ENCODE data around the gene PSTK.

Gene PSTK

GRCh38 chr10:123016228-123016627 is 36.0 kb downstream of the PSTK start:
- DNase-seq (ENCODE audit: low read depth, low spot score): no peak
- no peak overlapping the region for H3K4me3 ChIP-seq (ENCODE audit: low read length)

GRCh38 chr10:123017421-123018165 is 37.4 kb downstream of the PSTK start:
- H3K4me3 ChIP-seq (ENCODE audit: low read length): no peak overlapping the region
- DNase-seq (ENCODE audit: low read depth, low spot score): no peak

- H3K4me3 ChIP-seq (ENCODE audit: low read length): no peak overlapping the region
- no peak for DNase-seq (ENCODE audit: low read depth, low spot score)
These were observed 38.3 kb downstream of the PSTK start for GRCh38 chr10:123018531-123018930.

DNA sequence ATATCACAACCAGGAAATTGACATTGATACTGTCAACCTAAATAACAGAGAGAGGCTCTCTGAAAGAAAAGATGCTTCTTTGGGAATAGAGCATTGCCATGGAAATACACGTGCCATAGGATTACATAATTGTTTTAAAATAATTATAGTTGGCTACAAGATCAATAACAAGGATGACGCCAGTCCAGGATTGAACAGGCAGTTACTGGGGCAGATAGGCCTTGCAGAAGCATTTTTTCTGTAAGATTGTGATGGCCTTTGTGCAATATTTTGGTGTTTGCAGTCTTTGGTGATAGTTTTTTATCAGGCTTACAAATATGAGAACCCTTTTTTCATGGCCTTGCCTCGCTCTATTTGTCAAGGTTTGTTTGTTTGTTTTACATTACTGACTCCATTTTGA is 39.1 kb downstream of the PSTK start:
- no peak for DNase-seq (ENCODE audit: low read depth, low spot score)
- no peak overlapping the region for H3K4me3 ChIP-seq (ENCODE audit: low read length)

- no peak for DNase-seq (ENCODE audit: low read depth, low spot score)
- H3K4me3 ChIP-seq (ENCODE audit: low read length): no peak overlapping the region
These were observed 39.9 kb downstream of the PSTK start for GRCh38 chr10:123019941-123020703.

DNA sequence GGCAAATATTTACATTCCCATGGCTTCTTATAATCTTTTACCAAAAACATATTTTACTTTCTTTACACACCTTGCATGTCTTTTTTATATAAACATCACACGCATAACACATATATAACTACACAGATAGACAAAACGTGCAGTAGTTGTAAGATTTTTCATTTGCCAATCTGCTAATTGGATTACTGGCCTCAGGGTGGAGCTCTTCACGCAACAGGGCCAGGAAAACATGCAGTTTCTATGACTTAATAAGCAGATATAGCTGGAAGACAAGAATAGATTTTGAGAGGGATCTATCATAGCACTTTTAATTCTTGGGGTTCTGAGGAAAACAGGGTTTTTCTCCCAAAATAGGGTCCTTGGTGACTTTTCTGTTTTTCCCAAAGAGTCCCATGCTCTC is 41.3 kb downstream of the PSTK start:
- no peak for DNase-seq (ENCODE audit: low read depth, low spot score)
- no peak overlapping the region for H3K4me3 ChIP-seq (ENCODE audit: low read length)

DNA sequence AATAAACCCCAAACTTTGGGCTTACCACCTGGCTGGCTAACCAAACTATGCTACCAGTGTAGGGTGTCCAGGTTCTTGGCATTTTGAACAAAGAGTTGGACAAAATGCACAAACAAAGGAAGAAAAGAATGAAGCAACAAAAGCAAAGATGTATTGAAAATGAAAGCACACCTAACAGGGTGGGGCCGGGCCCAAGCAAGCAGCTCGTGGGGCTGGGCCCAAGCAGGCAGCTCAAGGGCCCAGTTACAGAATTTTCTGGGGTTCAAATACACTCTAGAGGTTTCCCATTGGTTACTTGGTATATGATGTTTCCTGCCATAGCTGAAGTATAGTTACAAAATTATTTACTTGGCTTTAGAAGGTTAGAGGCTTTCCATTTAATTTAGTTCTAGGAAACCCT is 44.3 kb downstream of the PSTK start:
- no peak for DNase-seq (ENCODE audit: low read depth, low spot score)
- no peak overlapping the region for H3K4me3 ChIP-seq (ENCODE audit: low read length)

GRCh38 chr10:123026302-123026701 is 46.1 kb downstream of the PSTK start:
- H3K4me3 ChIP-seq (ENCODE audit: low read length): no peak overlapping the region
- DNase-seq (ENCODE audit: low read depth, low spot score): no peak

DNA sequence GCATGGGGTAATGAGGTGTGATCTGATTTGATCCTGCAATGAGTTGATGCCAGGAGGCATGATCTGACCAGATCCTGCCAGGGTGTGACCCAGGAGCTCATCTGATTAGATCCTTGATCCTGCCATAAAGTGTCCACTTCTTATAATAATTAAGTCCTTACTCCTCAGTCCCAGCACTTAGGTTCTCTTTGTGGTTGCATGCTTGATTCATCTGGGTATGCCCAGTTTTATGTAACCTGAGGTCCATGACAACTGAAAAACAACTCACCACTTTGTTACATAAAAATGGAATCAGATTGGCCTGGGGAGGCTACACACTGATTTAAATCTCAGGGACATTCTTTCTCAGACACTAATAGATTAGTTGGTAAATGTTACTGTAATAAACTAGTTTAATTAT is 47.7 kb downstream of the PSTK start:
- no peak for DNase-seq (ENCODE audit: low read depth, low spot score)
- no peak overlapping the region for H3K4me3 ChIP-seq (ENCODE audit: low read length)

GRCh38 chr10:123031124-123031523 is 50.9 kb downstream of the PSTK start:
- H3K4me3 ChIP-seq (ENCODE audit: low read length): no peak overlapping the region
- no peak for DNase-seq (ENCODE audit: low read depth, low spot score)

GRCh38 chr10:123034332-123034731 is 54.1 kb downstream of the PSTK start:
- H3K4me3 ChIP-seq (ENCODE audit: low read length): no peak overlapping the region
- DNase-seq (ENCODE audit: low read depth, low spot score): no peak

- H3K4me3 ChIP-seq (ENCODE audit: low read length): no peak overlapping the region
- DNase-seq (ENCODE audit: low read depth, low spot score): no peak
These were observed 55.4 kb downstream of the PSTK start for GRCh38 chr10:123035467-123036086.

- no peak overlapping the region for H3K4me3 ChIP-seq (ENCODE audit: low read length)
- DNase-seq (ENCODE audit: low read depth, low spot score): no peak
These were observed 58.8 kb downstream of the PSTK start for GRCh38 chr10:123038782-123039631.

DNA sequence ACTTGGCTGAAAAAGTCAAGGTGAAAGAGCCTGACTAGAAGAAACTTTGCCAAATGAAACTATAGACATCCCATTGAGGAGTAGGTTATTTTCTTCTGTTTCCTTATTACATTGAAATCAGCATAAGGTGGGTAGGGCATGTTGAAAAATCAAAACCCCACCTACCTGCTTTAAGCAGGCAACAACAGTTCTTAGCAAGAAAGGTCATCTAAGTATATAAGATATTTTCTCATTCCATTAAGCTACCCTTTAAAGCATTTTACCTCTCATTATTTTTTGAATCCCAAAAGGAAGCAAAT is 59.4 kb downstream of the PSTK start:
- no peak overlapping the region for H3K4me3 ChIP-seq (ENCODE audit: low read length)
- no peak for DNase-seq (ENCODE audit: low read depth, low spot score)

All from Jurkat, Clone E6-1 (cell line).